CD14-positive monocyte (primary cell): ENCODE data around the gene TMOD1. TPM values are rescaled to one million over a fixed set of nuclear protein-coding genes. Genes with fewer than 3 reads are reported as not detected.

ENCODE experiments used
- DNase-seq, 3 donors: peaks; one replicate each; pipeline ENCODE4 v3.0.0-alpha.2; 2011 to 2022
- H2AFZ ChIP-seq: 2 replicates; pipeline ENCODE4 v1.6.0; 2012; ENCODE audit warnings: mild to moderate bottlenecking, low read depth, low read length, inconsistent platforms; ENCODE audit not compliant: insufficient read depth, poor library complexity, severe bottlenecking
- H3K27ac ChIP-seq, 2 donors: 1 replicate in 1 of 2; 2 replicates in 1 of 2; pipeline ENCODE4 v1.5.1; 2012 to 2013; ENCODE audit warnings: low read length in 2 of 2, control low read depth in 1 of 2, inconsistent platforms in 1 of 2, low read depth in 1 of 2, mild to moderate bottlenecking in 1 of 2
- H3K27me3 ChIP-seq, 2 donors: one replicate each; pipeline versions ENCODE4 v1.6.0 to v1.6.1; 2011 to 2013; ENCODE audit warnings: low read length in 2 of 2; ENCODE audit not compliant: control insufficient read depth in 2 of 2, insufficient read depth in 2 of 2
- H3K36me3 ChIP-seq, 2 donors: replicated peaks in 1 of 2; 1 replicate in 1 of 2; 2 replicates in 1 of 2; pipeline versions ENCODE4 v1.5.1 to v1.6.1; 2012 to 2013; ENCODE audit warnings: low read length in 2 of 2, control low read depth in 1 of 2, inconsistent platforms in 1 of 2, mild to moderate bottlenecking in 1 of 2; ENCODE audit not compliant: insufficient read depth in 2 of 2, control insufficient read depth in 1 of 2
- H3K4me1 ChIP-seq, 2 donors: 1 replicate in 1 of 2; 2 replicates in 1 of 2; pipeline versions ENCODE4 v1.5.1 to v1.6.1; 2012 to 2013; ENCODE audit warnings: low read length in 2 of 2, control low read depth in 1 of 2, inconsistent platforms in 1 of 2, mild to moderate bottlenecking in 1 of 2, moderate library complexity in 1 of 2; ENCODE audit not compliant: insufficient read depth in 2 of 2, control insufficient read depth in 1 of 2
- H3K4me2 ChIP-seq: replicated peaks from 2 replicates; pipeline ENCODE3; 2012; ENCODE audit warnings: low read length, moderate library complexity, mild to moderate bottlenecking; ENCODE audit not compliant: poor library complexity, severe bottlenecking; ENCODE audit errors: extremely low read depth
- H3K4me3 ChIP-seq, 3 experiments: fragments of 200-600 bp in 1 of 3; sonication (generic) in 1 of 3; replicated peaks in 1 of 3; 1 replicate in 2 of 3; 2 replicates in 1 of 3; pipeline ENCODE4 v1.5.1; 2011 to 2013; ENCODE audit warnings: low read length in 3 of 3, mild to moderate bottlenecking in 3 of 3, control low read depth in 2 of 3, low read depth in 2 of 3, inconsistent platforms in 1 of 3, moderate library complexity in 1 of 3
- H3K79me2 ChIP-seq: 2 replicates; pipeline ENCODE4 v1.6.0; 2012; ENCODE audit warnings: mild to moderate bottlenecking, control low read depth, inconsistent platforms, low read length, moderate library complexity; ENCODE audit not compliant: insufficient read depth
- H3K9ac ChIP-seq: 2 replicates; pipeline ENCODE4 v1.6.0; 2017; ENCODE audit warnings: low read length, mild to moderate bottlenecking; ENCODE audit not compliant: insufficient read depth, poor library complexity, severe bottlenecking
- H3K9me3 ChIP-seq, 2 donors: replicated peaks in 1 of 2; 1 replicate in 1 of 2; 2 replicates in 1 of 2; pipeline versions ENCODE4 v1.5.1 to v1.6.1; 2012 to 2013; ENCODE audit warnings: low read length in 2 of 2, control low read depth in 1 of 2; ENCODE audit not compliant: control insufficient read depth in 1 of 2, insufficient read depth in 1 of 2
- H4K20me1 ChIP-seq: 2 replicates; pipeline ENCODE4 v1.6.0; 2012; ENCODE audit warnings: mild to moderate bottlenecking, low read length, control low read depth, moderate library complexity; ENCODE audit not compliant: insufficient read depth
- H3K27ac Mint-ChIP-seq, 7 donors: one replicate each; pipeline ENCODE4 v1.8.0; 2020; ENCODE audit warnings: mild to moderate bottlenecking in 7 of 7, mixed read lengths in 7 of 7, moderate library complexity in 6 of 7, inconsistent platforms in 2 of 7
- H3K27me3 Mint-ChIP-seq, 3 donors: one replicate each; pipeline ENCODE4 v1.8.0; 2021 to 2022; ENCODE audit warnings: low read depth in 3 of 3, mild to moderate bottlenecking in 3 of 3, mixed read lengths in 3 of 3, moderate library complexity in 3 of 3, inconsistent platforms in 1 of 3
- H3K36me3 Mint-ChIP-seq, 2 donors: one replicate each; pipeline ENCODE4 v1.8.0; 2020; ENCODE audit warnings: mixed read lengths in 2 of 2, inconsistent platforms in 1 of 2, mild to moderate bottlenecking in 1 of 2
- H3K4me1 Mint-ChIP-seq: one replicate; pipeline ENCODE4 v1.8.0; 2020; ENCODE audit warnings: mild to moderate bottlenecking, mixed read lengths
- H3K4me3 Mint-ChIP-seq, 2 donors: one replicate each; pipeline ENCODE4 v1.8.0; 2020; ENCODE audit warnings: mild to moderate bottlenecking in 2 of 2, mixed read lengths in 2 of 2, moderate library complexity in 1 of 2
- H3K9me3 Mint-ChIP-seq, 7 donors: one replicate each; pipeline ENCODE4 v1.8.0; 2020 to 2022; ENCODE audit warnings: mixed read lengths in 7 of 7, mild to moderate bottlenecking in 6 of 7, moderate library complexity in 6 of 7, inconsistent platforms in 2 of 7
- CTCF ChIP-seq: fragments of 200-600 bp; IDR thresholded peaks from one replicate; pipeline ENCODE4 v1.8.0; 2022; ENCODE audit warnings: antibody characterized with exemption, mild to moderate bottlenecking
- WGBS: methylation state at CpG from one replicate; pipeline ENCODE4 v1.1.5; 2013; ENCODE audit warnings: missing lambda C conversion rate; ENCODE audit not compliant: insufficient coverage; 5-methylcytosine and 5-hydroxymethylcytosine counted together
- intact Hi-C, 2 donors: fragments of 100-400 bp; cut with micrococcal nuclease; formaldehyde crosslinking; loops; one replicate each; pipeline versions ENCODE4 v1.15.0 to v1.15.1; 2023
- polyA plus RNA-seq, 3 donors: library from polyadenylated mRNA; depleted of rRNA in 1 of 3; unstranded in 2 of 3; stranded (reverse) in 1 of 3; fragments of 300-500 nt in 2 of 3; fragments of >200 nt in 1 of 3; fragmentation: Illumina TruSeq in 2 of 3; gene quantifications; 1 replicate in 2 of 3; 2 replicates in 1 of 3; pipeline ENCODE4 v1.2.3, GENCODE V29; 2012 to 2021

Gene TMOD1
- polyA plus RNA-seq, 3 donors = 0.09 to 0.81 (median 0.59) TPM

DNA sequence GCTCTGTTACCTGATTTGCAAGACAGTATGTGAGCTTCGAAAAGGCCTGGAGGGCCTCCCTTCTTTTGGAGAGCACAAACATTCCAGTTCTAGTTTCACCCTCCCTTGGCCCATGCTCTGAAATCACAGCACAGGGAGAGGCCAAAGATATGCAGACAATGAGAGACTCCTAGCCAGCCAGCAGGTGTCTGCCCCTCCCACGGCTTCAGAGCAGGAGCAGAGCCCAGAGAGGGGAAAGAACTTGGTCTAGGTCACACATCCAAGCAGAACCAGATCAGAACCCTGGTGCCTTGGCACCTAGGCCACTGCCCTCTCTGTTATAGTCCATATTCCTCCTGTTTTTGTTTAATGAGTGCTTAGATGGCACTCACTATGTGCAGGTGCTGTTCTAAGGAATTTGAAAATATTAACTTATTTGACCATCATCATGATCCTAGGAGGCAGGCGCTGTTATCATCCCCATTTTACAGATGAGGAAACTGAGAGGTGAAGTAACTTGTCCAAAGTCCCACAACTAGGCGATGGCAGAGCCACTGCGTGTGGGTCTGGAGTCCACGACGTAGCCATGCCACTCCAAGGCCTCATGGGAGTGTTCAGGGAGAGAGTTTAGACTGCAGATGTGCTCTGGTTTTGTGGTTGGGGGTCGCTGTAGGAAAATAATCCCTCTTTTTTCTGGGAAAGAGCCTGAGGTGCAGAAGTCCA lies 27.2 kb downstream of the TMOD1 start:
- Histone ChIP-seq H2AFZ (no peak overlapping the region), H3K27ac (no peak overlapping the region), H3K4me3 (no peak overlapping the region), H3K9ac (no peak overlapping the region), H3K27me3 (no peaks in the 10 kb centered on the region), H4K20me1 (no peaks in the 10 kb centered on the region), H3K4me2 (no peak overlapping the region), H3K9me3 (no peaks in the 10 kb centered on the region), H3K79me2 (no peaks in the 10 kb centered on the region), H3K36me3 (no peaks in the 10 kb centered on the region), H3K4me1 (no peaks in the 10 kb centered on the region)
- DNase-seq = no peak
- Mint-ChIP-seq H3K36me3 (no peaks in the 10 kb centered on the region), H3K4me3 (no peak overlapping the region), H3K4me1 (peaks cover 2% of the 10 kb centered on the region), H3K27me3 (peaks cover 1 to 4% (median 3%) of the 10 kb centered on the region in 3 donors), H3K27ac (no peak overlapping the region), H3K9me3 (peaks cover 0 to 4% (median 0%) of the 10 kb centered on the region in 7 donors)
- intact Hi-C loops = no loop called here
- no peak for TF ChIP-seq CTCF
- WGBS = 93% methylated on average over 6 of the region's 8 CpGs

- Histone ChIP-seq H3K27ac (no peak overlapping the region), H2AFZ (no peak overlapping the region), H3K79me2 (no peaks in the 10 kb centered on the region), H3K4me1 (no peaks in the 10 kb centered on the region), H3K4me3 (no peak overlapping the region), H3K9ac (no peak overlapping the region), H3K9me3 (no peaks in the 10 kb centered on the region), H4K20me1 (no peaks in the 10 kb centered on the region), H3K27me3 (no peaks in the 10 kb centered on the region), H3K36me3 (no peaks in the 10 kb centered on the region), H3K4me2 (no peak overlapping the region)
- peak overlapping the region in 1 of 7 donors; percentile 2 for H3K27ac Mint-ChIP-seq
- 77% methylated on average over 7 of the region's 11 CpGs for WGBS
- intact Hi-C loops = no loop called here
- TF ChIP-seq CTCF = no peak
- no peak overlapping the region for H3K4me3 Mint-ChIP-seq
- H3K36me3 Mint-ChIP-seq = no peaks in the 10 kb centered on the region
- peaks cover 2% of the 10 kb centered on the region for H3K4me1 Mint-ChIP-seq
- peaks cover 1 to 3% (median 3%) of the 10 kb centered on the region in 3 donors for H3K27me3 Mint-ChIP-seq
- no peak for DNase-seq
- H3K9me3 Mint-ChIP-seq = peaks cover 0 to 5% (median 3%) of the 10 kb centered on the region in 7 donors
Measured at GRCh38 chr9:97529363-97530076, 28.1 kb downstream of the TMOD1 start.
